Measurements from ENCODE around the gene PMP22.
"Not testable (repeated sequence)": the region's sequence is repeated elsewhere in the genome, so short reads cannot be mapped to it uniquely, and the experiment has no call there.

The PMP22 gene

DNA sequence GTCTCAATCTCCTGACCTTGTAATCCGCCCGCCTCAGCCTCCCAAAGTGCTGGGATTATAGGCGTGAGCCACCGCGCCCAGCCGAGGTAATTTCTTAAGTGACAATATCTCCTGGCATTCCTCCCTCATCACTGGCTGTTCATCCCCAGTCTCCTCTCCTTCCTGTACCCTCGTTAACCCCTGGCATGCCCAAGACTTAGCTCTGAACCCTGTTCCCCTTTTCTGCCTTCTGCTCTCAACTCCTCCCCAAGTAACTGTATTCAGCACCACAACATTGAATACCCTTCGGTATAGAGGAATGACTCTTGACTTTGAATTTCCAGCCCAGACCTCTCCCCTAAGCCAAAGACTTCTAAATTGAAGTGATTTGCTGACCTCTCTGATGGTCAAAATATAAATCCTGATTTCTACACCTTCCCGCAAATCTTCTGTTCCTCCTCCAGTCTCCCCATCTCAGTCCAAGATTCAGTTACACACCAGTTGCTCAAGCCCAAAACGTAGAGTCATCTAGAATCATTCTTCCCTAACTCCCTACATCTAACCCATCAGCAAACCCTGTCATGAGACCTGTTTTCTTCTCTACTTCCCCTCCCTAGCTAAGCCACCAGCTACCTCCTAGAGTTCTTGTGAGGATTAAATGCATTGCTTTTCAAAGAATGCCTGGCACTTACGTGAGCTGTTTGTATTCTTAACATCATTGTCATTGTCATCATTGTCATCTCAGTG lies 14.8 kb downstream of the PMP22 start:
- FAIRE-seq, result no peak

DNA sequence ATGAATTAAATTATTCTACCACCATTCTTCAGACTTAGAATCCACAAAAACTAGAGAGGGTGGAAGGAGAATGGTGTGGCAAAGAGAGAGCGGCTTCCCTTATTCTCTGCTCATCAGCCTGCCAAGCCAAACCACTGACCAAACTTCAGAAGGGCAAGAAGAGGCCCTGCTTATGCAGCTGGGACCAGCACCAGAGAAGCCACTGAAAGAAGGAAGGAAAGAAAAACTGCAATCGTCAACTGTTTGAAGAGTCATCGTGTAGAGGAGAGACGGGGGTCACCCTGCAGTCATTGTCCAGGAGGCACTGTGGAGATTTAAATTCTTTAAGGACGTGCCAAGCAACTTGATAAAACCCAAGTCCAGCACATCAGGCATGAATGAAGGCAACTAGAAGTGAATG lies 15.6 kb downstream of the PMP22 start:
- no peak for FAIRE-seq

DNA sequence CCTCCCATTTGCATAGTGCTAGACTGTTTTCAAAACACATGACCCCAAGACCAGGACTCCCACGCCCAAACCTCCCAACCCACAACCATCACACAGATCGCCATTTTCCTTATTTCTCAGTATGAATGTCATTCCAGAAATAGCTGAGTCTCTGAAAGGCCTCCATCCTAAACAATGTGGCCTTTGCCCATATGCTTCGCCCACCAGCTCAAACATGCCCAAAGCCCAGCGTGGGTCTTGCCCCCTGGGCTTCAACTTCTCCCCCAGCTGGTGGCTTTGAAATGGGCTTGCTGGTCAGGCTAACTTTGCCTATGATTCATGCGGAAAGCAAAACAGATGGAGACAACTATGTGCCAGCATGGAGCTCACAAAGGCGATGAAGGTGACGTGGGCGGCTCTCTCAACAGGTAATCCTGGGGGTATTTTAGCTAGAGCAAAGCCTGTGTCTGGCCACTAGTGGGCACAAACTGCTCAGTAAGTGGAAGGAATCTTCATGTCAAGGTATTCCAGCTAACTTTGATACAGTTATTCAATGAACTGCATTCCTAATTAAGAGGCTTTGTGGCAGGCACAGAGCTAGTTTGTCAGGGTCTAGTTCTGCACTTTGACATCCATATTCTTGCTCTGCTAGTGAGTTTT lies 17.1 kb downstream of the PMP22 start:
- FAIRE-seq, result no peak

GRCh38 chr17:15245054-15245453 lies 20.1 kb downstream of the PMP22 start:
- no peak for FAIRE-seq

GRCh38 chr17:15240644-15241043 lies 24.5 kb downstream of the PMP22 start:
- FAIRE-seq, result no peak

DNA sequence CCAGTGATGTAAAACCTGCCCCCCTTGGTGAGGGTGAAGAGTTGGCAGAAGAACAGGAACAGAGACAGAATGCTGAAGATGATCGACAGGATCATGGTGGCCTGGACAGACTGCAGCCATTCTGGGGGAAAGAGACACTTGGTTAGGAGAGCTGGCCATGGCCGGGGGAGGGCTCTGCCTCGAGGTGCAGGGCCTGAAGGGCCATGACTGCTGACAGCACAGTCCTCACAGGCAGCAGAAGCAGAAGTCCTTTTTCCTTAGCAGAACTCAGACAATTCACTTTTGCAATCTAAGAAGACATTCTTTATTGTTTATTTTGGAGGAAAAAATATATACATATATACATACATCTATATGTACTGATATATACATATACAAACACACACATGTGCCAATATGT lies 25.6 kb downstream of the PMP22 start:
- FAIRE-seq, result no peak

- no peak for FAIRE-seq
Measured at GRCh38 chr17:15238676-15239422, 26.3 kb downstream of the PMP22 start.

DNA sequence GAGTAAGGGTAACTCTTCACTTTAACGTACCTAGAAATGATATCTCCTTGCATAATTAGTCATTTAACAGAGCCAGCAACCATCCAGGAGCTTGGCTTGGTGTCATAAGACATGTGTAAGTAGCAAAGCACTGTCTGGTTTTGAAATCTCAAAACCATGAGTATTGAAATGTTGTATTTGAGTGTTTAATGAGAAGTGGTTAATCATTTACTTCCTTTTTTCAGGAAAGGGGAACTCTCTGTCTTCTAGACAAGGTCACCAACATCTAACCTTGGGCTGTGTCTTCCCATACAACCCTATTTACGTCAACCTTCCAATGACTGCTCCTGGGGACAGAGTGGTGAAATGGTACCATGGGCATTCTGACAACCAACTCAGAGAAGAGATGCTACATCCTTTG lies 27.1 kb downstream of the PMP22 start:
- no peak for FAIRE-seq

DNA sequence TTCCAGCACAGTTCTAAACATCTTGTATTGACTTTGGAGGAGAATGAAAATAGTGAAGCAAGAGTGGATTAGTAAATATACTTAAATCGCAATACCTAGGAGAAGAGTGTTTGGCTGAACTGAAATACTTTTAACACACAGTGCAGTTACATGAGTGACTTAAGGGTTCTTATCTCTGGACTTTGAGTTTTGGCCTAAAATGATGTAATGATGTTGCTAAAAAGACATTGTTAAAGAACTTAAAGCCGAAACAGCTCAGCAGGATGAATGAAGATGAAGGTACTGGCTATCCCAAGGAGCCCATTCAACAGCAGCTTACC lies 28.1 kb downstream of the PMP22 start:
- no peak for FAIRE-seq

DNA sequence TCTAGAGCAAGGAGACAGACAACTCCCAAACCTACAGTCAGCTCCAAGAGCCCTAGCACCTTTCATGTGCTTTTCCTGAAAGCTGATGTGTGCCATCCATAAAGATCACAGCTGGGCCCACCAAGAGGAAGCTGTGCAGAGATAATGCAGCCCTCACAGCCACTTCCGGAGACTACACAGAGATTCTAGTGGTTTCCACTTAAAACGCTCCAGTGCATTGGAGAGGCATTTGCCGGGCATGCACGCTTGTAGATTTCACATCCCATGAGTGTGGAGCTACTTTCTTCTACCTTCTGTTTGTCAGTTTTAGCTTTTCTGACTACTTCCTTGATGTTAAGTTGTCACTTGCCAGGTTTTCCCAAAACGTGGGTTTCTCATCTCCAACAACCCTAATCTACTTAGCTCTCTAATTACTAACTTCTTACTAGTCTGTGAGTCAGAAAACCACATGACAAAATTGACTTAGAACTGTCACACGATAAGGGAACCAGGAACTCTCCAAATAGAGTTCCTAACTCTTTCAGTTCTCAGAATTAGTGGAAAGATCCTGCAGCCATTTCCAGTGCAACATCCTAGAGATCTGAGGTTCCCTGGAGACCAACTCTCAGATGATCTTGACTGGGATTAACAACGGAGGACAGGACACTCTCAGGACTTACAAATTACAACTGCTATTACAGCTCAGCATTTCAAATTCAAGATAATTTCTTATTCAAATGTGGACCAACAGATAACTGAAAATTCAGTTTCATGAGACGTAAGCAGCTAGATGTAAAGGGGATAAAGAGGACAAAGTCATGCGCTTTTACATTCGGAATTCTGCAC lies 28.6 kb downstream of the PMP22 start:
- no peak for FAIRE-seq

- FAIRE-seq, result no peak
Measured at GRCh38 chr17:15233971-15234370, 31.2 kb downstream of the PMP22 start.

GRCh38 chr17:15233022-15233805 lies 31.9 kb downstream of the PMP22 start:
- no peak for FAIRE-seq

DNA sequence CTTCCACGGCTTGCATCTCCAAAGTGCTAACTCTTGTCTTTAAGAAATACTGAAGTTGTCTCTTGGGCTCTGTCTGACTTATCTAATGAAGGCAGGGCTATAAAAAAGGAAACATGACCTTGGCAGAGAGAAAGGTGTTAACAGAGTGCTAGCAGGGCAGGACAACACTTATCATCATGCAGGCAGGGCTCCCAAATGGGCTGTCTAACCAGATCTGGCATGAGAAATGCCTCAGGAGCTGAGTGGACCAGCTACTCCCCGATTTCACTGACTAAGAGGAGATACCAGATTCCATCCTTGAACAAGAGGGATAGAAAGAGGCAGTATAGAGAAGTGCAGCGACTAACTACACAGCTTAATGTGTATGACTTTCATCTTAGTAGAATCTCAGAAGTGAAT lies 32.6 kb downstream of the PMP22 start:
- no peak for FAIRE-seq

DNA sequence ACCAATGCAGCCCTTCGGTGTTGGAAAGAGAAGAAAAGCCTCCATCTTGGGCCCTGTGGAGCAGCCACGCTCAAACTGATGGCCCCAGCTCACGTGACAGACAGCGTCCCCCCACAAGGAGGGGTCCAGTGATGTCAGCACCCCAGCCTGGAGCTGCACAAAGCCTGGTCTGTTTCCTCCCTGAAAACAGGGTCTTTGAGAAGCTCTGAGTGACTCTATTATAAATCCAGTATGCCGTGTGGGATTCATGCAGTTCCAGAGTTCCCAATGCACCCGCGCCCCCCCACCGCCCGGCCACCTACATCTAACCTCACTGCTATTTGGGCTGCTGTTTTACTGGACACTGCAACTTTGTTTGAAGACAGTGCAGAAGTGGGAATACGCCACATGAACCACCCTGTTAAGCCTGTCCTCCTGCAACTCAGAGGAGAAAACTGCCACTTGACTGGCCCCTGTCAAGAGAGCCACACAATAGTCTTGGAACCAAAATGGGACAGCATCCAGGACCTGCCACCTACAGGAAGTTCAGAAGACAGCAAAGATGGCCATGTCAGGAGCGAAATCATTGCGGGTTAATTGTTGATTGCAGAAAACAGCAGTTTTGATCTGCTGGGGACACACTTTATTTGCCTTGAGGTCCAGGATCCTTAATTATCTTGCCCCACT lies 33.1 kb downstream of the PMP22 start:
- no peak for FAIRE-seq

DNA sequence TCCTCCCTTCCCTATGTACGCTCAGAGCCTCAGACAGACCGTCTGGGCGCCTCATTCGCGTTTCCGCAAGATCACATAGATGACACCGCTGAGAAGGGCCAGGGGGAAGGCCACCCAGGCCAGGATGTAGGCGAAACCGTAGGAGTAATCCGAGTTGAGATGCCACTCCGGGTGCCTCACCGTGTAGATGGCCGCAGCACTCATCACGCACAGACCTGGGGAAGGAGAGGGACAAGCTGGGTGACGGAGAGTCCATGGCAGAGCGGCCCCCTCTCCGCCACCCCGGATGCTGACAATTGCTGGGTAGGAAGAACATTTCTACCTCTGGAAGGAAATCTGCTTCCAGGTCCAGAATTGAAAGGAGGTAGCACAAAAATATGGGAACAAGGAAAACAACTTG lies 34.3 kb downstream of the PMP22 start:
- FAIRE-seq, result no peak

- FAIRE-seq, result not testable (repeated sequence)
Measured at GRCh38 chr17:15221827-15222226, 43.3 kb downstream of the PMP22 start.

GRCh38 chr17:15220785-15221184 lies 44.3 kb downstream of the PMP22 start:
- no peak for FAIRE-seq

DNA sequence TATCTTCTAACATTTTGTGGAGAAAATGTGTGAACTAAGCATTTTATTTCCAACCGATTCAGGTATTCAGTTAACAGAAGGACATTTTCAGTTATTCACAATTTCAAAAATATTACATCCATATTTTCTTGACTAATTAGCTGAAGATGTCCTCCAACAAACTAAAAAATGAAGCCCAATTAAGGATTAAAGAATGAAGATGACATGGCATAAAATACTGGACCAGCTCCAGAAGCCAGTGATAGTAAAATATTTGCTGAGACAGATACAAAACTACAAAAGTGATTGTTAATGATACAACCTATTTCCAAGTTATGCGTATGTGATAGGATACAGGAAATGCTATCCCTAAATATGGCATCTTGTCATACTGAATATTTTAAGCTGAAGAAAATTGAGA lies 48.6 kb downstream of the PMP22 start:
- no peak for FAIRE-seq

DNA sequence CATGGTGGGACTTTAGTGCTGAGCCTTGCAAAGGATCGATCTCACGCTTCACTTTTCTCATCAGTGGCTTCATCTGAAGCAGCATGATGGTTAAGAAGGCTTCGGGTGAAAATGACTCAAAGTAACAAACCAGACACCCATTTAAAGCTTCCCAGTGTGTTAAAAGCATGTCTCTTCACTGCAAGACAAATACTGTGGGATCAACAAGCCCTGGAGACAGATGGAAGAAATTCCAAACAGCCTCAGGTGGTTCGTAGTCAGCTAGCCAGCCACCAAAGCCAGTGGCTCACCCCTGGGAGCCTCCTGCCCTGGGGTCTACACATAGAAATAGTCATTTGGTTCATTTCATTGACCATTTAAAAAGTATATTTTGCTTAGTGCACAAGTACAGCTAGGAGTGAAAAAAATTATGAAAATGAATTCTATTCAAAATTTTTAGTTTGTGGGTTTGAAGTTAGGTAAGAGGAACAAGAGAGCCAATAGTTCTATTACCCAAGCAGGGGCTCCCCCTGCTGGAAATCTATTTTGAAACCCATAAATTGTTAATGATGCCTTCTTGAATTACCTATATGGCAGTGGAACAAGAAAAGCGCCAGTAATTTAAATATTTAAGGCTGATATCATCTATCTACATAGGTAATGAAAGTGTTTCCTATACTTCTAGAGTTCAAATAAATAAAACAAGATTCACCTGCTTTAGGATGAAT lies 51.6 kb downstream of the PMP22 start:
- peak; percentile 5 for FAIRE-seq

DNA sequence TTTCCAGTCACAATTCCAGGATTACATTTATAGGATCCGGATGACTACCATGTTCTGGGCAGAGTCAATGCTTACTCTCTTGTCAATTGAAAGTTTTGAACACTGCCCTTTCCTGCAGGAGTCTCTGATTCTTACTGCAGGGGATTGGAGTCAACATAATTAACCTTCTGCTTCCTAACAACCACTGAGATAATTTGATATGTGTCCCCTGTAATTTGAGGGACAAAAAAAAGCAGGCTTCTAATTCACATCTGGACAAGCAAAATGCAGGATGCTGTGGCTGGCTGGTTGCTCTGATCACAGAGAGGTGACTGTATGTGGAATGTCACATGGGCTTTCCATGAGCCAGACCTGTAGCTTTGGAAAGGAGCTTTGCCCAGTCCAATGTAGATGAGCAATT lies 54.9 kb downstream of the PMP22 start:
- no peak for FAIRE-seq

- not testable (repeated sequence) for FAIRE-seq
Measured at GRCh38 chr17:15203062-15203461, 62.1 kb downstream of the PMP22 start.
